Kidney tubule cell (primary cell): ENCODE results near the gene HOXB4.

Experiments
- DNase-seq: peaks from one replicate; pipeline ENCODE4 v3.0.0-alpha.2; 2018; ENCODE audit warnings: low spot score

HOXB4 gene

GRCh38 chr17:48571826-48572417 lies 6.2 kb downstream of the HOXB4 start:
- DNase-seq: no peak

GRCh38 chr17:48571024-48571818 lies 6.9 kb downstream of the HOXB4 start:
- DNase-seq: no peak

GRCh38 chr17:48570325-48571023 lies 7.7 kb downstream of the HOXB4 start:
- DNase-seq: no peak

GRCh38 chr17:48569674-48570324 lies 8.4 kb downstream of the HOXB4 start:
- no peak for DNase-seq

- DNase-seq: no peak
These were observed 8.9 kb downstream of the HOXB4 start for GRCh38 chr17:48569240-48569582.

GRCh38 chr17:48568499-48569239 lies 9.5 kb downstream of the HOXB4 start:
- DNase-seq: no peak

GRCh38 chr17:48567646-48568354 lies 10.3 kb downstream of the HOXB4 start:
- no peak for DNase-seq

- DNase-seq: no peak
These were observed 10.9 kb downstream of the HOXB4 start for GRCh38 chr17:48567209-48567608.

- no peak for DNase-seq
These were observed 11.4 kb downstream of the HOXB4 start for GRCh38 chr17:48566717-48567116.

- no peak for DNase-seq
These were observed 12.0 kb downstream of the HOXB4 start for GRCh38 chr17:48565925-48566710.

GRCh38 chr17:48565022-48565554 lies 13.1 kb downstream of the HOXB4 start:
- DNase-seq: no peak

- no peak for DNase-seq
These were observed 13.7 kb downstream of the HOXB4 start for GRCh38 chr17:48564188-48565021.

- DNase-seq: no peak
These were observed 14.3 kb downstream of the HOXB4 start for GRCh38 chr17:48563867-48564187.

- DNase-seq: no peak
These were observed 14.7 kb downstream of the HOXB4 start for GRCh38 chr17:48563385-48563838.

GRCh38 chr17:48562934-48563333 lies 15.2 kb downstream of the HOXB4 start:
- no peak for DNase-seq

GRCh38 chr17:48561884-48562810 lies 16.0 kb downstream of the HOXB4 start:
- peak; percentile 71 for DNase-seq

GRCh38 chr17:48559840-48560817 lies 18.0 kb downstream of the HOXB4 start:
- DNase-seq: no peak
